MM.1S (cell line): ENCODE results near the gene PHLDB3.

Source experiments
- DNase-seq: peaks from one replicate; pipeline ENCODE4 v3.0.0-alpha.2; 2015
- H2AFZ ChIP-seq: fragments of 300-600 bp; sonication (generic); 2 replicates; pipeline ENCODE4 v1.6.0; 2016; ENCODE audit warnings: antibody characterized with exemption, low read length
- H3F3A ChIP-seq: fragments of 300-600 bp; sonication (generic); 2 replicates; pipeline ENCODE4 v1.6.1; 2016; ENCODE audit warnings: mild to moderate bottlenecking, antibody characterized with exemption, low read length, moderate library complexity, mixed read lengths; ENCODE audit not compliant: insufficient read depth
- H3K27ac ChIP-seq: fragments of 300-600 bp; sonication (generic); 2 replicates; pipeline ENCODE4 v1.5.1; 2016; ENCODE audit warnings: mild to moderate bottlenecking, low read length
- H3K27me3 ChIP-seq: fragments of 300-600 bp; sonication (generic); replicated peaks from 2 replicates; pipeline ENCODE4 v1.6.0; 2016; ENCODE audit warnings: low read length; ENCODE audit not compliant: insufficient read depth
- H3K36me3 ChIP-seq: fragments of 300-600 bp; sonication (generic); replicated peaks from 2 replicates; pipeline ENCODE4 v1.6.1; 2016; ENCODE audit warnings: mild to moderate bottlenecking, low read length, mixed read lengths; ENCODE audit not compliant: insufficient read depth
- H3K4me1 ChIP-seq: fragments of 300-600 bp; sonication (generic); 2 replicates; pipeline ENCODE4 v1.6.1; 2016; ENCODE audit warnings: low read length, mixed read lengths
- H3K4me2 ChIP-seq: fragments of 300-600 bp; sonication (generic); 2 replicates; pipeline ENCODE4 v1.6.0; 2016; ENCODE audit warnings: low read depth, low read length
- H3K4me3 ChIP-seq: fragments of 300-600 bp; sonication (generic); 2 replicates; pipeline ENCODE4 v1.5.1; 2016; ENCODE audit warnings: low read length, mixed read lengths
- H3K79me2 ChIP-seq: fragments of 300-600 bp; sonication (generic); 2 replicates; pipeline ENCODE4 v1.6.1; 2016; ENCODE audit warnings: mixed run types, low read length, mixed read lengths
- H3K9ac ChIP-seq: fragments of 300-600 bp; sonication (generic); 2 replicates; pipeline ENCODE4 v1.6.1; 2016; ENCODE audit warnings: low read length, mixed read lengths
- H3K9me2 ChIP-seq: fragments of 300-600 bp; sonication (generic); replicated peaks from 2 replicates; pipeline ENCODE4 v1.6.1; 2016; ENCODE audit warnings: mild to moderate bottlenecking, low read length, mixed read lengths; ENCODE audit not compliant: insufficient read depth
- H3K9me3 ChIP-seq: fragments of 300-600 bp; sonication (generic); replicated peaks from 2 replicates; pipeline ENCODE4 v1.6.1; 2016; ENCODE audit warnings: mild to moderate bottlenecking, low read length, mixed read lengths; ENCODE audit not compliant: insufficient read depth
- H4K20me1 ChIP-seq: fragments of 300-600 bp; sonication (generic); 2 replicates; pipeline ENCODE4 v1.6.1; 2016; ENCODE audit warnings: mild to moderate bottlenecking, low read length, moderate library complexity, mixed read lengths; ENCODE audit not compliant: insufficient read depth
- CTCF ChIP-seq: fragments of 300-600 bp; sonication (generic); IDR thresholded peaks from 2 replicates; pipeline ENCODE4 v1.5.1; 2016; ENCODE audit warnings: antibody characterized with exemption, low read length, mixed read lengths
- EZH2 ChIP-seq: fragments of 300-600 bp; sonication (generic); optimal IDR thresholded peaks from 2 replicates; pipeline ENCODE3; 2017; ENCODE audit warnings: low read depth, mild to moderate bottlenecking, antibody characterized with exemption, low read length, mixed read lengths
- EZH2phosphoT487 ChIP-seq: fragments of 300-600 bp; sonication (generic); IDR thresholded peaks from 2 replicates; pipeline ENCODE4 v1.6.1; 2018; ENCODE audit warnings: antibody characterized with exemption, low read length

PHLDB3 gene

GRCh38 chr19:43479226-43479625 is 25.3 kb downstream of the PHLDB3 start:
- Histone ChIP-seq H3F3A (no peaks in the 10 kb centered on the region), H3K4me1 (no peaks in the 10 kb centered on the region), H3K4me3 (no peak overlapping the region), H3K9me3 (no peaks in the 10 kb centered on the region), H2AFZ (no peak overlapping the region), H3K79me2 (no peaks in the 10 kb centered on the region), H3K27ac (no peak overlapping the region), H4K20me1 (no peaks in the 10 kb centered on the region), H3K4me2 (no peak overlapping the region), H3K9ac (no peak overlapping the region), H3K9me2 (no peaks in the 10 kb centered on the region), H3K27me3 (no peaks in the 10 kb centered on the region), H3K36me3 (no peaks in the 10 kb centered on the region)
- no peak for DNase-seq
- TF ChIP-seq EZH2, result no peak
- no peak for TF ChIP-seq CTCF

GRCh38 chr19:43478323-43478722 is 26.2 kb downstream of the PHLDB3 start:
- no peaks in the 10 kb centered on the region for H3F3A ChIP-seq
- no peak overlapping the region for H3K27ac ChIP-seq
- H4K20me1 ChIP-seq, result no peaks in the 10 kb centered on the region
- no peaks in the 10 kb centered on the region for H3K79me2 ChIP-seq
- no peak overlapping the region for H3K4me2 ChIP-seq
- no peaks in the 10 kb centered on the region for H3K9me2 ChIP-seq
- H3K4me1 ChIP-seq, result no peaks in the 10 kb centered on the region
- H3K9me3 ChIP-seq, result no peaks in the 10 kb centered on the region
- H3K4me3 ChIP-seq, result no peak overlapping the region
- no peaks in the 10 kb centered on the region for H3K36me3 ChIP-seq
- TF ChIP-seq EZH2 (no peak), EZH2phosphoT487 (no peak), CTCF (no peak)
- no peaks in the 10 kb centered on the region for H3K27me3 ChIP-seq
- no peak overlapping the region for H2AFZ ChIP-seq
- no peak overlapping the region for H3K9ac ChIP-seq
- DNase-seq, result no peak

DNA sequence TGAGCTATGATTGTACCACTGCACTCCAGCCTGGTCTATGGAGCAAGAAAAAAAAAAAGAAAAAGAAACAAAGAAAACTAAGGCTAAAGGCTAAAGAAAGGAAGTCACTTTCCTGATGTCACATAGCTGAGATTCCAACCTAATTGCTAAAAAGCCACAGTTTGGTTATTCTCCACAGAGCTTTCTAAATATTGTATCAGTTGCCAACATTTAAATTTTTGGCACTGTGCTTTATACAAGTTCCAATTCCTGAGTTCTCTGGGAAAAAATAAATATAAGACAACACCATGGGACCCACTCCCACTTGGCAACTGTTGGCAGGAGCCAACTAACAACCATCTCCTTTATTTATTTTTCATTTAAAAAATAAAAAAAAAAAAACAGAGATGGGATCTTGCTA is 27.9 kb downstream of the PHLDB3 start:
- H3K27ac ChIP-seq, result no peak overlapping the region
- H3K79me2 ChIP-seq, result no peaks in the 10 kb centered on the region

More for the DNA sequence above, 27.9 kb downstream of the PHLDB3 start:
- Histone ChIP-seq H3K4me1 (no peaks in the 10 kb centered on the region), H3K36me3 (no peaks in the 10 kb centered on the region), H2AFZ (no peak overlapping the region), H3K4me3 (no peak overlapping the region), H3K9me2 (no peaks in the 10 kb centered on the region), H3K27me3 (no peaks in the 10 kb centered on the region), H3K9ac (no peak overlapping the region), H3K9me3 (no peaks in the 10 kb centered on the region), H3F3A (no peaks in the 10 kb centered on the region), H3K4me2 (no peak overlapping the region), H4K20me1 (no peaks in the 10 kb centered on the region)
- TF ChIP-seq EZH2phosphoT487 (no peak), EZH2 (no peak), CTCF (no peak)
- DNase-seq, result no peak
